Measurements from ENCODE around the gene HAGHL.

Gene HAGHL

DNA sequence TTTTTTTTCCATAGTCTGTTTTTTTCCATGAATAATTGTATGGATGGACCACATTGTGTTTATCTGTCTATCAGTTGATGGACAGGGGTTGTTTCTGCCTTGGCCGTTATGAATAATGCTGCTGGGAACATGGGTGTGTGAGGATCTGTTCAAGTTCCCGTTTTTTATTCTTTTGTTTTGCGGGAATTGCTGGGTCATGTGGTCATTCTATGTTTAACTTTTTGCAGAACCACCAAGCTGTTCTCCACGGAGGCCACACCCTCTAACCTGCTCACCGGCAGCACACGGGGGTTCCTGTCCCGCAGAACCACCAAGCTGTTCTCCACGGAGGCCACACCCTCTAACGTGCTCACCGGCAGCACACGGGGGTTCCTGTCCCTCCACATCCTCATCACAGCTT, 27.8 kb downstream of the HAGHL start:
- DNase-seq (ENCODE audit: low read depth) = no peak

DNA sequence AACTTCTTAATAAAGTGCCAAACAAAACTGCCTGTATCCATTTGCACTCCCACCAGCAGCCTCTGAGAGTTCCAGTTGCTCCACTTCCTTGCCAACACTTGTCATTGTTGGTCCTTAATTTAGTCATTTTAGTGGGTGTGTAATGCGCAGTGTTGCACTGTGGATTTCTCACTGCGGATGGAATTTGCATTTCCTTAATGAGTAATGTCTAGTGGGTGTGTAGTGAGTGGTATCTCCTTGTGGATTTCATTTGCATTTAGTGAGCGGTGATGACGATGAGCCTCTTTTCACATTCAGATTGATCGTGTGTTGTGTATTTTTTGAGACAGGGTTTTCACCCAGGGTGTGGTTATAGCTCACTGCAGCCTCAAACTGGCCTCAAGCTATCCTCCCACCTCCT, 29.5 kb downstream of the HAGHL start:
- no peak for DNase-seq (ENCODE audit: low read depth)

DNA sequence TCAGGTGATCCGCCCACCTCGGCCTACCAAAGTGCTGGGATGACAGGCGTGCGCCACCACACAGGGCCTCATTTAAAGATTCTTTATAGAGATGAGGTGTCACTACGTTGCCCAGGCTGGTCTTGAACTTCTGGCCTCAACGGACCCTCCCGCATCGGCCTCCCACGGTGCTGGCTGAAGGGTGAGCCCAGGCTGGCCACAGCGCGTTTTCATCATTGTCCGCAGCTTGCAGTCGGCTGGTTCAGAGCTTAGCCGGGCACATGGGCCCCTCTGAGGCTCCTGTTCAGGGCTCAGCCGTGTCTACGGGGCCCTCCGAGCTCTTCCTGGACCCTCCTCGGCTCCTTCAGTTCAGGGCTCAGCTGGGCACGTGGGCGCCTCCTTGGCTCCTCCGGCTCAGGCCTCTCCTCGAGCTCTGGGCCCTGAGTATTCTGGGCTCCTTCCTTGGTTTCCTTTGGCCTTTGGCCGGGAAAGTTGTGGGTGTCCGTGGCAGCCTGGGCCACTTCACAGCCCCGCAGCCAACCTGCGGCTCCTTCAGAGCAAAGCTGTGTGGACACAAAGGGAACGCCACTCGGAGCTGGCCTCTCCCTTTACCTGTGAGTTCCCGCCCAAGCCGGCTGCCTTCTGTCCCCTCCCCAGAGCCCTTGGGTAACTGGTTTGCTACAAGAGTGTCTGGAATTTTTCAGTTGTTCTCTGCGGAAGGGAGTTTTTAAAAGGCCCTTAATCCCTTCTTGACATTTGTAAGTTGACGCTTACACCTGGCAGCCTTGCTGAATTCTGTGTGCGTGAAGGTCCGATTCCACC, 32.4 kb downstream of the HAGHL start:
- no peak for DNase-seq (ENCODE audit: low read depth)

DNA sequence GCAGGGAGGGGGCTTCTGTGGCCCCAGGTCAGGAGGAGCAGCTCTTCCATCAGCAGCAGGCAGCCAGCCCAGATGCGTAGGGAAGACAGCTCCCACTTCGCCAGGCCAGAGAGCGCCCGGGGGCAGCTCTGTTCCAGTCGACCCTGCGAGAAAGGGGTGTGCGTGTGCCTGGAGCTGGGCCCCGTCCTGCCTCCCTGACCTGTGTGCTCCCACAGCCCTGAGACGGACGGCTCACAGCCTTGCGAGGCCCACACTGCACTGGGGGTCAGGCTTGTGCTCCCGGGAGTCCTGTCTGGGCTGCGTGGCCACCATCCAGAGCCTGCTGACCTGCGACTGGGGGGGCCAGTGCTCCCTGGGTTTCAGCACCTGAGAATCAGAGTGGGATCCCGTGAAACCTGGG, 33.2 kb downstream of the HAGHL start:
- no peak for DNase-seq (ENCODE audit: low read depth)

DNA sequence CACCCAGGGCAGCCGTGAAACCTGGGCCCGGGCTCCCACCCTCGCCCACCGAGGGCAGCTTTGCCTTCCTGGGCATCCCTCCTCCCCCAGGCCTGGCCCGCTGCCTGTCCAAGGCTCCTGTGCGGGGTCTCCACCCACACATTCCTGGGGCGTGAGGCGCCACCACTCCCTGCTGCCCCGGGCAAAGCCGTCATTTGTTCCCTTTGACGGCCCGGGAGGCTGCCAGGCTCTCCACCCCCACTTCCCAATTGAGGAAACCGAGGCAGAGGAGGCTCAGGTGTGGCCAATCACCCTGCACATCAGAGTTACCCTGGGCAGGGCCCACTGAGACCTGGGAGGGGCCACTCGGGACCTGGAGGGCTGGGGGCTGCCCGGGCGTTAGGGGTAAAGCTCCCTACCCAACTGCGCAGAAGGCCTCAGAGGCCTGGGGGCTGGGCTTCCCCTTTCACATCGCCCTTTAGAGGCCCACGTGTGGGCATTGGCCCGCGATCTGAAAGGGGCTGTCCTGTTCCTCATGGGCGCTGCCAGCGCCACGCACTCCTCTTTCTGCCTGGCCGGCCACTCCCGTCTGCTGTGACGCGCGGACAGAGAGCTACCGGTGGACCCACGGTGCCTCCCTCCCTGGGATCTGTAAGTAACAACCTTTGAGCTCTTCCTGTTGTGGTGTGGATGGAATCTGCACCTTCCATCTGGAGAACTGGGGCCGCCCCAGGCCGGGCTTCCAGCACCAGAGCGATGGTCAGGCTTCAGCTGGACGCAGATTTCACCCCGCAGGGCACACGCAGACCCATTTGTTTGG, 33.8 kb downstream of the HAGHL start, which contains the start of gene MSLN:
MSLN (plus strand) TSS at position 190 of the 799 bp plus-strand sequence. CDS start 1,947 bp downstream, outside the sequence.
- DNase-seq (ENCODE audit: low read depth) = peak; percentile 51

DNA sequence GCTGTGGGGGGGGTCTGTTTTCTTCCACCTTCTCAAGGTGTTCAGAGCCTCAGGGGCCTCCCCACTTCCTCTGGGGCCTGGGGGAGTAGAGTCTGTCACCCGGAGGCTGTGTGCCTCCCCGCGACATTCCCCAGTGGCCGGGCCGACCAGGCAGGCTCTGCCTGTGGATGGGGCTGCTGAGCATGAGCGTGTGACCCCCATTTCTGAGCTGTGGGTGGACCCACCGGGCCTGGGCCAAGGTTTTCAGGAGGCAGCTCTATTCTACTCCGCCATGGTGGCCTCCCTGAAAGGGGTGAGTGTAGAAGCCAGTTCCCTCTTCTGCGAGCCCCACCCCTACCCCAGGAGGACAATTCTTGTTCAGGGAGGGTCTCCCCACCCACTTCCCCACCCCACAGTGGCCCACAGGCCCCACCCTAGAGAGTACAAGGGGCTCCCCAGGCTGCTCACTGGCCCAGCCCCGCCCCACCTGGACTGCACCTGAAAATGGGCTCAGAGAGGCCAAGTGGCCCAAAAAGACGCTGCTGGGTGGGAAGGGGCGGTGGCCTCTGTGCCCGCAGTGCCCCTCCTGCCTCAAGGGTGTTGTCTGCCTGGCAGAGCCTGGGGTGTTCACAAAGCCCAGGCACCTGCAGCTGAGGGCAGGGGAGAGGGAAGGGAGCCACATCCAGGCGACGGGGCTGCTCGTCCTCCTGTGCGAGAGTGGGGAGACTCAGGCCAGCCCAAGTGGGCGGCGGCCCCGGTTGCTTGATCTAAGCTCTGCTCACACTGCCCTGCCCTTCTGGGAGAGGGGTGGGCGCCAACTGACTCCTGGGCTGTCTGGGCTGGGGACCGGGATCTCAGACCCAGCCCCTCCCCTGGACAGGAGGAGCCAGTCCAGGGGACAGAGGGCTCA, 35.0 kb downstream of the HAGHL start:
- no peak for DNase-seq (ENCODE audit: low read depth)

DNA sequence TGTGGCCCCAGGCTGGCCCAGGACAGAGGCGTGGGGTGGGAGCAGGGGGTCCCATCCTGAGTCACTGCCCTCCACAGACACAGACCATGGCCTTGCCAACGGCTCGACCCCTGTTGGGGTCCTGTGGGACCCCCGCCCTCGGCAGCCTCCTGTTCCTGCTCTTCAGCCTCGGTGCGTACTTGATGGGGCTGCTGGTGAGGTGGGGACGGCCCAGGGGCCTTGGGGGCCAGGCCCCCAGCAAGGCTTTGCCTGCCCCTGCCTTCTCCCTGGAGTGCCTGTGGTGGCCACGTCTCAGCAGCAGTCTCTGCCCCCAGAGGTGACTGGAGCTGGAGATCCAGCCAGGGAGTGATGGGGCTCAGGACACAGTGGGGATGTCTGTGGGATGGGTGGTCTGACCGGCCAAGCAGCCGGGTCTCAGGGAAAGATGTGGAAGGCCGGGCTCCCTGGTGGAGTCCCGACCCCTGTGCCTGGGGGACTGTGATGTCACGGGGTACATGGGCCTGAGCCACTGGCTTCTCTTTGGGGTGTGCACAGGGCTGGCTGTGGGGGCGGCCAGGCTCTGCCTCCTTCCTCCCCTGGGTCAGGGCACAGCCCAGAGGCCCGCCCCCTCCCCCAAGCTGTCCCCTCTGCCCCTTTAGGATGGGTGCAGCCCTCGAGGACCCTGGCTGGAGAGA, 35.8 kb downstream of the HAGHL start:
- no peak for DNase-seq (ENCODE audit: low read depth)

DNA sequence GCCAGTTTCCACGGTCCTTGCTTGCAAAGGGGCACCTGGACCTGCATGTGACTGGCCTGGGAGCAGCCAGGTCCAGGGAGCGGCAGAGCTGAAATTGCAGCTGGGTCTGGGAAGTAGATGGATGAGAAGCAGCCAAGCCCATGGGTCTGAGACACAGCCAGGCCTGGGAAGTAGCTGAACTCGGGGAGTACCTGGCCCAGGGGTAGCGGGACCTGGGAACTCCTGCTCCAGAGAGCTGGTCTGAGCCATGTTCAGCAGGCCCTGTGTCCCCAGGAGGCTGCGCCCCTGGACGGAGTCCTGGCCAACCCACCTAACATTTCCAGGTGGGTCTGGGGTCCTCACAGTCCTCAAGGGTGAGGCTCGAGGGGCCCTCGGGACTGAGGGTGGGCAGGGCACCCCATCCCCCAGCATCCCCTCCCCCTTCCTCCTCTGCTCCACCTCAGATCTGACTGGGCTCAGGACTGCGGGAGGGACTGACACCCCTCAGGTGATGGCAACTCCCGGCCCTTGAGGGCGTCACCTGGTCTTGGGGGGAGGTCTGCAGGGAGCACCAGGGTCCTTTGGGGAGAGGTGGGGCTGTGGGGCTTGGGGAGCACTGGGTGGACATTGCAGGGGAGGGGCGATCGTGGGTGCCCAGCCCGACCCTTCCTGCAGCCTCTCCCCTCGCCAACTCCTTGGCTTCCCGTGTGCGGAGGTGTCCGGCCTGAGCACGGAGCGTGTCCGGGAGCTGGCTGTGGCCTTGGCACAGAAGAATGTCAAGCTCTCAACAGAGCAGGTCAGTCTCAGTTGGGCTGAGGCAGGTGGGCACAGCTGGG, 36.7 kb downstream of the HAGHL start:
- DNase-seq (ENCODE audit: low read depth) = no peak

DNA sequence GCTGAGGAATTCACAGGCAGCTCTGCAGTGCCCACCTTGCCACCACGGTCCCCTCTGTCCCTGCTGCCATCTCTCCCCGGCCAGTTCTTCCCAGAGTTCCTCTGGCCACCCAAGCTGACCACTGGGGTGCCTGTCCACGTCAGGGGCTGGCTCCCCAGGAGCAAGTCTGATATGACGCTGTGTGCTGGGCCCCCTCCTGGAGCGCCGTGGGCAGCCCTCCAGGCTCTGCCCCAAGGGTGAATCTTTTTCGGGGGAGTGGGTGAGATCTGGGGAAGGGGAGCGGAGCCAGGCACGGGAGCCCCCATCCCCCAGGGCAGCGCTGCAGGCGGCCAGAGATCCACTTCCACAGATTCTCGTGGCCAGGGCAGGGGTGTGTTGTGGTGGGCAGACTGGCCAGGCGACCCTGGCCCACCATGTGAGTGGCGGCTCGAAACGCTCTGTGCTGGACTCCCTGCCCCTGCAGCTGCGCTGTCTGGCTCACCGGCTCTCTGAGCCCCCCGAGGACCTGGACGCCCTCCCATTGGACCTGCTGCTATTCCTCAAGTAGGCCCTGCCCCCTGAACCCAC, 37.4 kb downstream of the HAGHL start:
- DNase-seq (ENCODE audit: low read depth) = no peak

DNA sequence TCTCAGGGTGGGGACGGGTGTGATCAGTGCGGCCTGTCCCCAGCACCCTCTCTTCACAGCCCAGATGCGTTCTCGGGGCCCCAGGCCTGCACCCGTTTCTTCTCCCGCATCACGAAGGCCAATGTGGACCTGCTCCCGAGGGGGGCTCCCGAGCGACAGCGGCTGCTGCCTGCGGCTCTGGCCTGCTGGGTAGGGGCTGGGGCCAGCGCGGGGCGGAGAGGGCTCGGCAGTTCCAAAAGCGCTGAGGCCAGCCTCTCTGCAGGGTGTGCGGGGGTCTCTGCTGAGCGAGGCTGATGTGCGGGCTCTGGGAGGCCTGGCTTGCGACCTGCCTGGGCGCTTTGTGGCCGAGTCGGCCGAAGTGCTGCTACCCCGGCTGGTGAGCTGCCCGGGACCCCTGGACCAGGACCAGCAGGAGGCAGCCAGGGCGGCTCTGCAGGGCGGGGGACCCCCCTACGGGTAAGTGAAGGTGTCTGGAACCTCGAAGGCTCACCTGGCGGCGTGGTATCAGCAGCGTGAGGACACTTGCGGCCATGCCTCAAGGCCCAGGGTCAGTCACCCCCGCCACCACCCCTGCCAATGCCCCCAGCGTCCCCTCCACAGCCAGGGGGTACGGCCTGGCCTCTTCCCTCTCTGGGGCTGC, 38.1 kb downstream of the HAGHL start:
- no peak for DNase-seq (ENCODE audit: low read depth)

DNA sequence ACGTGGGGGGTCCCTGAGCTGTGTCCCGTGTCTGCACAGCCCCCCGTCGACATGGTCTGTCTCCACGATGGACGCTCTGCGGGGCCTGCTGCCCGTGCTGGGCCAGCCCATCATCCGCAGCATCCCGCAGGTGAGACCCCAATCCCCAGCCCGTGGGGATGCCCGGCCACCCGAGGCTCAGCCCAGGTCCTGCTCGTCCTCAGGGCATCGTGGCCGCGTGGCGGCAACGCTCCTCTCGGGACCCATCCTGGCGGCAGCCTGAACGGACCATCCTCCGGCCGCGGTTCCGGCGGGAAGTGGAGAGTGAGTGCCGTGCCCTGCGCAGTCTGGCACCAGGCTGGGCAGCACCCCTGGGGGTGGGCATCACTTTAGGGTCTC, 38.6 kb downstream of the HAGHL start:
- DNase-seq (ENCODE audit: low read depth) = no peak

DNA sequence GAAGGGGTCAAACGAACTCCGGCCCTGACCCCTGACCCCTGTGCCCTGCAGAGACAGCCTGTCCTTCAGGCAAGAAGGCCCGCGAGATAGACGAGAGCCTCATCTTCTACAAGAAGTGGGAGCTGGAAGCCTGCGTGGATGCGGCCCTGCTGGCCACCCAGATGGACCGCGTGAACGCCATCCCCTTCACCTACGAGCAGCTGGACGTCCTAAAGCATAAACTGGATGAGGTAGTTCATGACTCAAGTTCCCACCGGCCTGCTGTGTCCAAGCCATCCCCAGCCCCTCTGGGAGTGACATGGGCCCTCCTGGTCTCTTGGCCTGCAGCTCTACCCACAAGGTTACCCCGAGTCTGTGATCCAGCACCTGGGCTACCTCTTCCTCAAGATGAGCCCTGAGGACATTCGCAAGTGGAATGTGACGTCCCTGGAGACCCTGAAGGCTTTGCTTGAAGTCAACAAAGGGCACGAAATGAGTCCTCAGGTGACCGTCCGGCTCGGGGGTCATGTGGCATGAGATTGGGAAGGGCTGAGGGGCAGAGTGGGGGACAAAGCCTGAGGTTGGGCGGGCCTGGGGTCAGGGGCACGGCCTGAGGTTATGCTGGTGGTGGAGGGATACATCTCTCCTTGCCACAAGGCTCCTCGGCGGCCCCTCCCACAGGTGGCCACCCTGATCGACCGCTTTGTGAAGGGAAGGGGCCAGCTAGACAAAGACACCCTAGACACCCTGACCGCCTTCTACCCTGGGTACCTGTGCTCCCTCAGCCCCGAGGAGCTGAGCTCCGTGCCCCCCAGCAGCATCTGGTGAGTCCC, 39.3 kb downstream of the HAGHL start:
- no peak for DNase-seq (ENCODE audit: low read depth)

DNA sequence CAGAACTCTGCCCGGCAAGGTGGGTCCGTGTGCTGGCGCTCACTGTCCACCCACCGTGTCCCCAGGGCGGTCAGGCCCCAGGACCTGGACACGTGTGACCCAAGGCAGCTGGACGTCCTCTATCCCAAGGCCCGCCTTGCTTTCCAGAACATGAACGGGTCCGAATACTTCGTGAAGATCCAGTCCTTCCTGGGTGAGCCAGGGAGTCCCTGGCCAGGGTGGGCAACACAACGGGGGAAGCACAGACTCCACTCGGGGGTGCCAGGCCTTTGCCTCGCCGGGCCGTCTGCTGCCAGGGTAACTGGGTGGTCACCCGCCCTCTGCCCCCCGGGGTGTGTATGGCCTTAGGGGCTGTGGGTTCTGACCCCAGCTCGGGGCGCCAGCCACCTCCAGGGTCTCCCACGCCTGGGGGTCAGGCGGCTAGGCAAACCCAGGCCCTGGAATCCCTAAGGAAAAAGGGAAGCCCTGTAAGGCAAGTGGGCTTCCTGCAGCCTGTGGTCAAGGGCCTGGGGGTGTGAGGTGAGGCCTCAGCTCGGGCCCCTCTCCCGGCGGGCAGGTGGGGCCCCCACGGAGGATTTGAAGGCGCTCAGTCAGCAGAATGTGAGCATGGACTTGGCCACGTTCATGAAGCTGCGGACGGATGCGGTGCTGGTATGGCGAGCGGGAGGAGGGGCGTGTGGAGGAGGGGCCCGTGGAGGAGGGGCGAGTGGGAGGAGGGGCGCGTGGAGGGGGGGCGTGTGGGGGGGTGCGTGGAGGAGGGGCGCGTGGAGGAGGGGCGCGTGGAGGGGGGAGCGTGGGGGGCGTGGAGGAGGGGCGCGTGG, 40.1 kb downstream of the HAGHL start:
- DNase-seq (ENCODE audit: low read depth) = no peak

DNA sequence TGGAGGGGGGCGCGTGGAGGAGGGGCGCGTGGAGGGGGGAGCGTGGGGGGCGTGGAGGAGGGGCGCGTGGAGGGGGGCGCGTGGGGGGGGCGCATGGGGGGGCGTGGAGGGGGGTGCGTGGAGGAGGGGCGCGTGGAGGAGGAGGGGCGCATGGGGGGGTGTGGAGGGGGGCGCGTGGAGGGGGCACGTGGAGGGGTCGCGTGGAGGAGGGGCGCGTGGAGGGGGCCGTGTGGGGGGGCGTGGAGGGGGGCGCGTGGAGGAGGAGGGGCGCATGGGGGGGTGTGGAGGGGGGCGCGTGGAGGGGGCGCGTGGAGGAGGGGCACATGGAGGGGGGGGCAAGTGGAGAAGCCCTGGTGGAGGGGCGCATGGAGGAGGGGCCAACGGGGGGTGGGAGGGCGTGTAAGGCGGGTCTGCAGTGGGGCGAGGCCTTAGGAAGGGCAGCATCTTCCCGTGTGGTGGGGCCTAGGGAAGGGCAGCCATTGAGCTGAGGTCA, 40.9 kb downstream of the HAGHL start:
- no peak for DNase-seq (ENCODE audit: low read depth)

DNA sequence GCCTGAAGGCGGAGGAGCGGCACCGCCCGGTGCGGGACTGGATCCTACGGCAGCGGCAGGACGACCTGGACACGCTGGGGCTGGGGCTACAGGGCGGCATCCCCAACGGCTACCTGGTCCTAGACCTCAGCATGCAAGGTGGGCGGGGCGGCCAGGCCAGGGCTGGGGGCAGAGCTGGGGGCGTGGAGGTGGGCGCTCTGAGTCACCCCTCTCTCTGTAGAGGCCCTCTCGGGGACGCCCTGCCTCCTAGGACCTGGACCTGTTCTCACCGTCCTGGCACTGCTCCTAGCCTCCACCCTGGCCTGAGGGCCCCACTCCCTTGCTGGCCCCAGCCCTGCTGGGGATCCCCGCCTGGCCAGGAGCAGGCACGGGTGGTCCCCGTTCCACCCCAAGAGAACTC, 41.5 kb downstream of the HAGHL start:
- no peak for DNase-seq (ENCODE audit: low read depth)

DNA sequence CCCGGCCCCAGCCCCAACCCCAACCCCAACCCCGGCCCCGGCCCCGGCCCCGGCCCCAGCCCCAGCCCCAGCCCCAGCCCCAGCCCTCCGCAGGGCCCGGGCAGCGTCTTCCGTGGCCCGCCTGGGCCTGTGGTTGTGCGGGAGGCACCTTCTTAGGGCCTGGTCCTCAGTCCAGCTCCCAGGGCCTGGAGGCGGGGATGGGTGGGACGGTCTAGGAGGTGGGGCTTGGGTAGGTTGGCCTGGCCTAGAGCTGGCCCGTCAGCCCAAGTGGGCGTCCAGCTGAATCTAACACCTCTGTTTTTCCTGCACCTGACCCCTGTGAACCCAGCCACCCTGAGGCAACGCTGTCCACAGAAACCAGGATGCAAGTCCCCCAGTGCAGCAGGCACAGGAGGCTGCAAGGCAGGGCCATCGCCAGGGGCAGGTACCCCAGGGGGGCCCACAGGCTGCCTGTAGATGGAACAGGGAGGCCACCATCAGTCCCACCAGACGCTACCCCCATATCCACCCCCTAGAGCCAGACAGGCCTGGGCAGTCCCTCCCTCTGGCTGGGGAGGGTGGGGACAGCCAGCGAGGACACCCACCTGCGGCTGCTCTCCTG, 42.4 kb downstream of the HAGHL start:
- peak; percentile 17 for DNase-seq (ENCODE audit: low read depth)

DNA sequence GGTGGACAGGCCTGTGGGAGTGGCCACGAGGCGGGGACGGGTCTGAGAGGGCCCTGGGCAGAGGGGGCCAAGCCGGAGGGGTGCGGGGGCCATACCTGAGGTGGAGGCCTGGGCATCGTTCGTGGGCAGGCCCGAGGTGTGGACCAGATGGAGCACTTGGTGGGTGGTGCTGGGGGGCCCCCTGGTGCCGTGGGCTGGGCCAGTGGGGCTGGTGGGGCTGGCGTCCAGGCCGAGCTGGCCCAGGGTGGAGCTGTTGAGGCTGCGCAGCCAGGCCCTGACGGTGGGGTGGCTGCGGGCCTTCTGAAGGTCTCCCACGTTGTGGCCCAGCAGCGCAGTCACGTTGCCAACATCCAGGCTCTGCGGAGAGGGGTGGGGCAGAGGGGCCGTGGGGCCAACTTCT, 43.0 kb downstream of the HAGHL start:
- no peak for DNase-seq (ENCODE audit: low read depth)

DNA sequence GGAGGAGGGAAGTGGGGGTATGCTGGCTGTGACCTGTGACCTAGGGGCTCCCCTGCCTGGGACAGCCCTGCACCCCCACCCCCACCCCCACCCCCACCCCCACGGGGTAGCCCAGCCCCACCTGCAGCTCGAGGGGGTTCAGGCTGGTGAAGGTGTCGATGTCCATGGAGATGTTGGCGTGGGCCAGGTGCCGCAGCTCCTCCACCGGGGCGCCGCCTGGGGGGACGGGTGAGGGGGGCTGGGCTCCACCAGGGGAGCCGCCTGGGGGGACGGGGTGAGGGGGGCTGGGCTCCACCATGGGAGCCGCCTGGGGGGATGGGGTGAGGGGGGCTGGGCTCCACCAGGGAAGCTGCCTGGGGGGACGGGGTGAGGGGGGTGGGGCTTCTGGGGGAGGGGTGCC, 43.5 kb downstream of the HAGHL start:
- DNase-seq (ENCODE audit: low read depth) = no peak

Data from EH (cell line).